B cell (primary cell): ENCODE data around the gene GPX3. TPM values are rescaled to one million over a fixed set of nuclear protein-coding genes. Genes with fewer than 3 reads are reported as not detected.
A peak's percentile ranks its signal among the peaks of the same experiment; 100 is the strongest.

Source experiments
- ATAC-seq: fragments of 200-7000 bp; cut with Tn5 transposase; one replicate; pipeline ENCODE4 v1.10.0; 2021; ENCODE audit warnings: low read depth, mild to moderate bottlenecking, moderate number of reproducible peaks, moderate library complexity
- CTCF ChIA-PET: fragments of 350-600 bp; sonication (Branson Sonifier 250); formaldehyde crosslinking; loops from one replicate; lab custom pipeline; 2021; ENCODE audit warnings: antibody characterized with exemption, inconsistent platforms; lab: Charles Lee
- POLR2A ChIA-PET: fragments of 350-600 bp; sonication (Branson Sonifier 250); formaldehyde crosslinking; loops from one replicate; lab custom pipeline; 2021; ENCODE audit warnings: antibody characterized with exemption; lab: Charles Lee
- DNase-seq: peaks from one replicate; pipeline ENCODE4 v3.0.0; 2013
- H2AFZ ChIP-seq: 2 replicates; pipeline ENCODE4 v1.6.1; 2012; ENCODE audit warnings: mild to moderate bottlenecking, low read depth, low read length; ENCODE audit not compliant: insufficient read depth, poor library complexity, severe bottlenecking
- H3K27ac ChIP-seq, 2 donors: 1 replicate in 1 of 2; 2 replicates in 1 of 2; pipeline ENCODE4 v1.5.1; 2012 to 2013; ENCODE audit warnings: low read length in 2 of 2, mild to moderate bottlenecking in 2 of 2, moderate library complexity in 1 of 2
- H3K27me3 ChIP-seq, 4 experiments: fragments of 200-600 bp in 1 of 4; sonication (generic) in 1 of 4; replicated peaks in 1 of 4; 1 replicate in 2 of 4; 2 replicates in 2 of 4; pipeline versions ENCODE4 v1.6.1 to v1.7.0; 2013 to 2016; ENCODE audit warnings: low read length in 3 of 4, mild to moderate bottlenecking in 2 of 4, mixed read lengths in 1 of 4, moderate library complexity in 1 of 4; ENCODE audit not compliant: insufficient read depth in 4 of 4, control insufficient read depth in 3 of 4; ENCODE audit errors: control extremely low read depth in 1 of 4
- H3K36me3 ChIP-seq, 2 experiments: replicated peaks in 1 of 2; 1 replicate in 1 of 2; 2 replicates in 1 of 2; pipeline versions ENCODE4 v1.6.1 to v1.7.1; 2013; ENCODE audit warnings: low read length in 1 of 2; ENCODE audit not compliant: insufficient read depth in 2 of 2, control insufficient read depth in 1 of 2; ENCODE audit errors: control extremely low read depth in 1 of 2, extremely low read depth in 1 of 2
- H3K4me1 ChIP-seq, 2 donors: fragments of 200-600 bp in 1 of 2; sonication (generic) in 1 of 2; 1 replicate in 1 of 2; 2 replicates in 1 of 2; pipeline versions ENCODE4 v1.5.1 to v1.6.1; 2013 to 2017; ENCODE audit warnings: low read length in 2 of 2; ENCODE audit not compliant: control insufficient read depth in 2 of 2, insufficient read depth in 2 of 2
- H3K4me2 ChIP-seq: replicated peaks from 2 replicates; pipeline ENCODE3; 2012; ENCODE audit warnings: mild to moderate bottlenecking, low read depth, low read length; ENCODE audit not compliant: poor library complexity, severe bottlenecking
- H3K4me3 ChIP-seq, 5 experiments: fragments of 200-600 bp in 1 of 5; sonication (generic) in 1 of 5; 1 replicate in 3 of 5; 2 replicates in 2 of 5; pipeline versions ENCODE4 v1.5.1 to v1.7.0; 2011 to 2016; ENCODE audit warnings: low read length in 4 of 5, mild to moderate bottlenecking in 4 of 5, low read depth in 2 of 5, control low read depth in 1 of 5, moderate library complexity in 1 of 5; ENCODE audit not compliant: insufficient read depth in 1 of 5; ENCODE audit errors: control extremely low read depth in 1 of 5, extremely low read depth in 1 of 5
- H3K79me2 ChIP-seq: fragments of 200-600 bp; sonication (generic); one replicate; pipeline ENCODE4 v1.6.0; 2016; ENCODE audit warnings: low read length; ENCODE audit not compliant: control insufficient read depth, insufficient read depth
- H3K9ac ChIP-seq: fragments of 200-600 bp; sonication (generic); 2 replicates; pipeline ENCODE4 v1.6.1; 2017; ENCODE audit warnings: mild to moderate bottlenecking, low read length, moderate library complexity
- H3K9me3 ChIP-seq, 3 donors: one replicate each; pipeline versions ENCODE4 v1.6.1 to v1.7.1; 2013; ENCODE audit warnings: low read length in 2 of 3; ENCODE audit not compliant: control insufficient read depth in 2 of 3, insufficient read depth in 1 of 3; ENCODE audit errors: control extremely low read depth in 1 of 3
- H4K20me1 ChIP-seq: 2 replicates; pipeline ENCODE4 v1.6.0; 2012; ENCODE audit warnings: mild to moderate bottlenecking, low read length; ENCODE audit not compliant: insufficient read depth, control insufficient read depth, poor library complexity, severe bottlenecking
- H3K27ac Mint-ChIP-seq: one replicate; pipeline ENCODE4 v1.8.0; 2021; ENCODE audit warnings: mixed read lengths
- H3K27me3 Mint-ChIP-seq: one replicate; pipeline ENCODE4 v1.8.0; 2021; ENCODE audit warnings: mixed read lengths
- H3K4me1 Mint-ChIP-seq: one replicate; pipeline ENCODE4 v1.8.0; 2021; ENCODE audit warnings: mixed read lengths
- H3K4me3 Mint-ChIP-seq: one replicate; pipeline ENCODE4 v1.8.0; 2021; ENCODE audit warnings: mixed read lengths
- H3K9me3 Mint-ChIP-seq: one replicate; pipeline ENCODE4 v1.8.0; 2022; ENCODE audit warnings: mixed read lengths; ENCODE audit not compliant: insufficient read depth
- EZH2 ChIP-seq: IDR thresholded peaks from 2 replicates; pipeline ENCODE4 v1.6.1; 2012; ENCODE audit warnings: borderline replicate concordance, low read depth, mild to moderate bottlenecking, moderate library complexity, low read length; ENCODE audit not compliant: insufficient read depth, poor library complexity, severe bottlenecking
- WGBS: methylation state at CpG from one replicate; pipeline ENCODE4 v1.1.5; 2013; ENCODE audit warnings: missing lambda C conversion rate; ENCODE audit not compliant: insufficient coverage; 5-methylcytosine and 5-hydroxymethylcytosine counted together
- intact Hi-C: fragments of 100-400 bp; cut with micrococcal nuclease; formaldehyde crosslinking; loops from one replicate; pipeline ENCODE4 v1.10.0; 2022
- polyA plus RNA-seq: library from polyadenylated mRNA; depleted of rRNA; stranded (reverse); fragments of >200 nt; gene quantifications from 2 replicates; pipeline ENCODE4 v1.2.3, GENCODE V29; 2012
- total RNA-seq, 2 donors: library from RNA; stranded (reverse); fragments of 120-200 nt in 1 of 2; gene quantifications; 1 replicate in 1 of 2; 2 replicates in 1 of 2; pipeline versions ENCODE4 v1.2.3 to v1.2.4, GENCODE V29; 2013 to 2022
- TF ChIP-seq, protein P1 (sequence below): fragments of 200-600 bp; IDR thresholded peaks from one replicate; pipeline ENCODE4 v1.8.0; 2022; ENCODE audit warnings: antibody characterized with exemption, mild to moderate bottlenecking

Gene GPX3
- total and polyA plus RNA-seq, 2 donors (not counting 1 experiment from before 2014, with no cell fraction given), result not detected

- WGBS, result 98% methylated on average over 11 of the region's 12 CpGs
- Histone ChIP-seq H3K9ac (no peak overlapping the region), H3K4me2 (no peak overlapping the region), H3K79me2 (peaks cover 90% of the 10 kb centered on the region), H3K36me3 (peaks cover 0 to 75% of the 10 kb centered on the region in 2 experiments), H2AFZ (no peak overlapping the region), H3K4me3 (no peak overlapping the region), H3K27me3 (no peaks in the 10 kb centered on the region), H4K20me1 (peaks cover 99% of the 10 kb centered on the region), H3K9me3 (no peaks in the 10 kb centered on the region), H3K27ac (no peak overlapping the region), H3K4me1 (peaks cover 43 to 53% of the 10 kb centered on the region in 2 donors)
- Mint-ChIP-seq H3K27me3 (no peaks in the 10 kb centered on the region), H3K27ac (no peak overlapping the region), H3K9me3 (no peaks in the 10 kb centered on the region), H3K4me1 (peaks cover 70% of the 10 kb centered on the region), H3K4me3 (no peak overlapping the region)
- no peak for TF ChIP-seq EZH2
- TF ChIP-seq, protein P1, sequence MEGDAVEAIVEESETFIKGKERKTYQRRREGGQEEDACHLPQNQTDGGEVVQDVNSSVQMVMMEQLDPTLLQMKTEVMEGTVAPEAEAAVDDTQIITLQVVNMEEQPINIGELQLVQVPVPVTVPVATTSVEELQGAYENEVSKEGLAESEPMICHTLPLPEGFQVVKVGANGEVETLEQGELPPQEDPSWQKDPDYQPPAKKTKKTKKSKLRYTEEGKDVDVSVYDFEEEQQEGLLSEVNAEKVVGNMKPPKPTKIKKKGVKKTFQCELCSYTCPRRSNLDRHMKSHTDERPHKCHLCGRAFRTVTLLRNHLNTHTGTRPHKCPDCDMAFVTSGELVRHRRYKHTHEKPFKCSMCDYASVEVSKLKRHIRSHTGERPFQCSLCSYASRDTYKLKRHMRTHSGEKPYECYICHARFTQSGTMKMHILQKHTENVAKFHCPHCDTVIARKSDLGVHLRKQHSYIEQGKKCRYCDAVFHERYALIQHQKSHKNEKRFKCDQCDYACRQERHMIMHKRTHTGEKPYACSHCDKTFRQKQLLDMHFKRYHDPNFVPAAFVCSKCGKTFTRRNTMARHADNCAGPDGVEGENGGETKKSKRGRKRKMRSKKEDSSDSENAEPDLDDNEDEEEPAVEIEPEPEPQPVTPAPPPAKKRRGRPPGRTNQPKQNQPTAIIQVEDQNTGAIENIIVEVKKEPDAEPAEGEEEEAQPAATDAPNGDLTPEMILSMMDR, result no peak
- ChIA-PET CTCF (interaction anchor here (1.0 to 2.9 kb wide), 5 partner anchors 13 to 231 kb away, joined by 3 to 16 read pairs (median 4); no protein-coding TSS in a partner anchor), POLR2A (no interaction called here)
- no peak for DNase-seq
- no peak for ATAC-seq
- intact Hi-C loops, result no loop called here
These were observed 44.6 kb downstream of the GPX3 start for GRCh38 chr5:151064916-151065499.

DNA sequence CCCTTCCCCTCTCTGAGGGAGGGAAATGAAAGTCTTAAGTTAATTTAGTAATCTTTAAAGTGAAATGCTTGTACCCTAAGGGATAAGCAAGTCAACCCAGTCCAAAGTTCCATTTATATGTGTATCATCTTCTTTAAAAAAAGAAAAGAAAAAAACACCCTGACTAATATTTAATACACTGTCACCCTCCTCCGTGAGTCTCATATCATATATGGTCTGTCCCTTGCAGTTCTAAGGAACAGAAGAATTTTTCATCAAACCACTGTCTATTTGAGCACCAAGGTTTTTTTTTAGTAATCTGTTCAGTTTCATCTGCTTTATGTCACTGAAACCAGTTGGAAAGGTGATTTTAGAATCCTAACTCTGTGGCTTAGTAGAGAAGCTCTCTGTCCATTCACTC is 45.2 kb downstream of the GPX3 start:
- H3K4me1 Mint-ChIP-seq, result peaks cover 69% of the 10 kb centered on the region
- Histone ChIP-seq H2AFZ (no peak overlapping the region), H3K27ac (no peak overlapping the region), H3K4me3 (no peak overlapping the region), H3K9me3 (no peaks in the 10 kb centered on the region), H3K4me2 (no peak overlapping the region), H3K79me2 (peaks cover 92% of the 10 kb centered on the region), H3K9ac (no peak overlapping the region), H3K36me3 (peaks cover 0 to 75% of the 10 kb centered on the region in 2 experiments), H4K20me1 (peaks cover 99% of the 10 kb centered on the region), H3K27me3 (no peaks in the 10 kb centered on the region), H3K4me1 (peaks cover 41 to 52% of the 10 kb centered on the region in 2 donors)
- ChIA-PET CTCF (interaction anchor here (1.0 to 2.9 kb wide), 5 partner anchors 13 to 231 kb away, joined by 3 to 16 read pairs (median 4); no protein-coding TSS in a partner anchor), POLR2A (no interaction called here)
- ATAC-seq (no peak), DNase-seq (no peak)
- H3K27me3 Mint-ChIP-seq, result no peaks in the 10 kb centered on the region
- 100% methylated on average over 1 of the region's 1 CpG for WGBS
- H3K27ac Mint-ChIP-seq, result peak overlapping the region; percentile 35
- intact Hi-C loops, result no loop called here
- TF ChIP-seq EZH2, result no peak
- TF ChIP-seq, protein P1, result no peak
- no peaks in the 10 kb centered on the region for H3K9me3 Mint-ChIP-seq
- H3K4me3 Mint-ChIP-seq, result no peak overlapping the region
